ENCODE measurements around the gene GET3. TPM values are rescaled to one million over a fixed set of nuclear protein-coding genes. Genes with fewer than 3 reads are reported as not detected.

GET3 gene
- total RNA-seq, 1 experiment from 2014 or later: 69.9 TPM

GRCh38 chr19:12766051-12766521, 28.8 kb downstream of the GET3 start:
- no peaks in the 10 kb centered on the region for H3K9me3 ChIP-seq (ENCODE audit: control insufficient read depth, insufficient read depth, low read depth, low read length)
- peak; percentile 98 for ATAC-seq
- POLR2A ChIA-PET: interaction anchor here (0.8 to 1.8 kb wide), 4 partner anchors 23 to 40 kb away, joined by 3 to 17 read pairs (median 4); partner anchors contain the start of genes JUNB and RNASEH2A
- no peaks in the 10 kb centered on the region for H3K27me3 ChIP-seq (ENCODE audit: control insufficient read depth, insufficient read depth, low read length)
- CTCF ChIA-PET: interaction anchor here (0.5 to 1.8 kb wide), 11 partner anchors 8 to 107 kb away, joined by 3 to 37 read pairs (median 5); partner anchors contain the start of gene HOOK2
- peak; percentile 94 for TF ChIP-seq CTCF (IDR thresholded peaks at IDR 0.05)
- TF ChIP-seq SIN3A (IDR thresholded peaks at IDR 0.05; ENCODE audit: borderline replicate concordance, insufficient read depth, low read depth, low read length): no peak
- H3K4me1 ChIP-seq (ENCODE audit: control insufficient read depth, insufficient read depth, low read length): no peaks in the 10 kb centered on the region
- BruUV-seq (replicated peaks): no TSS peak
- in situ Hi-C loops (cut with HindIII; ENCODE audit: low pct_unique_long_range_greater_than_20kb, low sequenced_read_pairs) (no loop called here), intact Hi-C loops (cut with micrococcal nuclease; ENCODE audit: unreplicated experiment) (no loop called here)
- no peak for DNase-seq (ENCODE audit: low read depth, low spot score)
- H3K27ac ChIP-seq (ENCODE audit: low read length): peak overlapping the region; percentile 44; the same call in 1 of the 2 replicates
- peak overlapping the region; percentile 52 to 60 for H3K4me3 ChIP-seq (ENCODE audit: low read depth in 2 of 2, low read length in 2 of 2)
- no peaks in the 10 kb centered on the region for H3K36me3 ChIP-seq (ENCODE audit: control insufficient read depth, insufficient read depth, low read length)

GRCh38 chr19:12767150-12767549, 29.9 kb downstream of the GET3 start:
- intact Hi-C loops (cut with micrococcal nuclease; ENCODE audit: unreplicated experiment): no loop called here

More at GRCh38 chr19:12767150-12767549, 29.9 kb downstream of the GET3 start:
- Histone ChIP-seq H3K27me3 (ENCODE audit: control insufficient read depth, insufficient read depth, low read length) (no peaks in the 10 kb centered on the region), H3K4me1 (ENCODE audit: control insufficient read depth, insufficient read depth, low read length) (no peaks in the 10 kb centered on the region), H3K27ac (ENCODE audit: low read length) (no peak overlapping the region), H3K4me3 (ENCODE audit: low read depth in 2 of 2, low read length in 2 of 2) (no peak overlapping the region), H3K36me3 (ENCODE audit: control insufficient read depth, insufficient read depth, low read length) (no peaks in the 10 kb centered on the region), H3K9me3 (ENCODE audit: control insufficient read depth, insufficient read depth, low read depth, low read length) (no peaks in the 10 kb centered on the region)
- DNase-seq (ENCODE audit: low read depth, low spot score): no peak
- TF ChIP-seq POLR2AphosphoS5 (IDR thresholded peaks at IDR 0.05; ENCODE audit: low read depth, low read length) (no peak), REST (IDR thresholded peaks at IDR 0.05; ENCODE audit: insufficient read depth in 1 of 2, low read depth in 2 of 2, low read length in 1 of 2) (no peak), TCF7L2 (IDR thresholded peaks at IDR 0.05; ENCODE audit: low read depth, low read length) (no peak), CTCF (IDR thresholded peaks at IDR 0.05) (no peak), SIN3A (IDR thresholded peaks at IDR 0.05; ENCODE audit: borderline replicate concordance, insufficient read depth, low read depth, low read length) (no peak)
- ChIA-PET CTCF (interaction anchor here (1.0 kb wide), 1 partner anchor 29 kb away, joined by 4 read pairs; no protein-coding TSS in a partner anchor), POLR2A (interaction anchor here (1.7 kb wide), 1 partner anchor 25 kb away, joined by 5 read pairs; the partner anchor contains the start of gene JUNB)
- in situ Hi-C loops (cut with HindIII; ENCODE audit: low pct_unique_long_range_greater_than_20kb, low sequenced_read_pairs): no loop called here
- no peak for ATAC-seq
- no TSS peak for BruUV-seq (replicated peaks)

Measured in Panc1 (cell line).